T-helper 1 cell treated with Interleukin-12 subunit alpha and Interleukin-12 subunit beta and Interleukin-4 antibody, amounts not matched to agents 30 μg/mL and 1 μg/mL, for 36 hours (primary cell): Measurements from ENCODE around the gene PLXND1.

Source experiments
- H3K27ac Mint-ChIP-seq: one replicate; pipeline ENCODE4 v1.8.0; 2021; ENCODE audit warnings: mild to moderate bottlenecking, mixed read lengths
- H3K27me3 Mint-ChIP-seq: one replicate; pipeline ENCODE4 v1.8.0; 2021; ENCODE audit warnings: low read depth, mixed read lengths
- H3K36me3 Mint-ChIP-seq: one replicate; pipeline ENCODE4 v1.8.0; 2021; ENCODE audit warnings: low read depth, mixed read lengths
- H3K4me1 Mint-ChIP-seq: one replicate; pipeline ENCODE4 v1.8.0; 2021; ENCODE audit warnings: low read depth, mixed read lengths
- H3K4me3 Mint-ChIP-seq: one replicate; pipeline ENCODE4 v1.8.0; 2021; ENCODE audit warnings: mild to moderate bottlenecking, moderate library complexity, mixed read lengths
- H3K9me3 Mint-ChIP-seq: one replicate; pipeline ENCODE4 v1.8.0; 2021; ENCODE audit warnings: mixed read lengths

PLXND1 gene

GRCh38 chr3:129603561-129603942 lies 2.9 kb downstream of the PLXND1 start:
- no peaks in the 10 kb centered on the region for H3K36me3 Mint-ChIP-seq
- H3K4me3 Mint-ChIP-seq, result no peak overlapping the region
- no peaks in the 10 kb centered on the region for H3K9me3 Mint-ChIP-seq
- peaks cover 10% of the 10 kb centered on the region for H3K4me1 Mint-ChIP-seq
- H3K27me3 Mint-ChIP-seq, result peaks cover 62% of the 10 kb centered on the region
- H3K27ac Mint-ChIP-seq, result no peak overlapping the region

DNA sequence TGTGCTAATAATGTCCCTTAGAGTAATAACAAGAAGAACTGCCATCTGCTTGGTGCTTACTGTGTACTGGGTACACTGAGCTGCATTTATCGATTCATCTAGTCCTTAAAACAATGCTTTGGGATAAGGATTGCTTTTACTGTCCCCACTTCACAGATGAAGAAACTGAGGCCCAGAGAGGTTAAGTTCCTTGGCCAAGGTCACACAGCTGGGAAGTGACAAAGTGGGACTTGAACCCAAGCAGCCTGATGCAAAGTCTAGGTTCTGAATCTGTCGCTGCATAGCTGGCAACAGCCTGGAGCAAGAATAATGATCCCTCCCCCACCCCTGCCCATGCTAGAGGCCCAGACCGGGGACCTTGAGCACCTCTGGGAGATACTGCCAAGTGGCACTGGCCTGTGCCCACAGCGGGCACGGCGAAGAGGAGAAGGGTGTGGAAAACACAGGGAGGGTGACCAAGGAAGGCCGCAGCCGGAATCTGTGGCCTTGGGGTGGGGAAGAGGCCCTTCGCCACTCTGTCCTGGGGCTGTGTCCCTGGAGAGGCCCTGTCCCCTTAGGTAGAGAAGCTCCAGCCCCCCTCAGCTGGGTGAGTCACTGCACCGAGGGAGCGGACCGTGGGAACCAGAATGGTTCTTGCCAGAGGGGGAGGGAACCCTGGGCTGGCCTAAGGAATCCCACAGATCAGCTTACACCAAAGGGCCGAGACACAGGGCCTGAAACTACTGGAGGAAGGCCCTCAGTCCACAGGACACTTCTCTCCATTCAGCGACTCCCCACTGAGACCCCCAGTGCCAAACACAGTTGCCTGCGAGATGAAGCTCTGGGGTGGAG lies 3.5 kb downstream of the PLXND1 start:
- Mint-ChIP-seq H3K27me3 (peaks cover 62% of the 10 kb centered on the region), H3K4me1 (peaks cover 8% of the 10 kb centered on the region), H3K36me3 (no peaks in the 10 kb centered on the region), H3K4me3 (no peak overlapping the region), H3K27ac (no peak overlapping the region), H3K9me3 (no peaks in the 10 kb centered on the region)

DNA sequence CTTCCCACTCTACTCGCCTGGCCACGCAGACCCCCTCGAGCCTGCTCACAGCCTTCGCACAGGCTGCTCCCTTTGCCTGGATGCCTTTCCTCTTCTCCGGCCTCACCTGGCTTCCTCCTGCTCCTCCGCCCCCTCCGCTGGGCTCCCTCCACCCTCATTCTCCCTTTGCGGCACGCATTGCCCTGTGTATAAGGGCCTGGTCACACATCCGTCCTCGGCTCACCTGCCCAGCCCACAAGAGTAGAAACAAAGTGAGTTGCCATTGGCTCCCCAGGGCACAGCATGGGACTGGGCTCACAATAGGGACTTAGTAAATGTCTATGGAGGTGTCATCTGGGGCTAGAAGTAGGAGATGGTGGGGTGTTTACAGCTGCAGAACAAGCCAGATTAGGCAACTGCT lies 4.2 kb downstream of the PLXND1 start:
- H3K4me3 Mint-ChIP-seq, result no peak overlapping the region
- no peak overlapping the region for H3K27ac Mint-ChIP-seq
- H3K9me3 Mint-ChIP-seq, result no peaks in the 10 kb centered on the region
- H3K27me3 Mint-ChIP-seq, result peaks cover 57% of the 10 kb centered on the region
- peaks cover 7% of the 10 kb centered on the region for H3K4me1 Mint-ChIP-seq
- no peaks in the 10 kb centered on the region for H3K36me3 Mint-ChIP-seq

GRCh38 chr3:129601713-129602112 lies 4.8 kb downstream of the PLXND1 start:
- Mint-ChIP-seq H3K27ac (no peak overlapping the region), H3K36me3 (no peaks in the 10 kb centered on the region), H3K27me3 (peaks cover 54% of the 10 kb centered on the region), H3K9me3 (no peaks in the 10 kb centered on the region), H3K4me1 (peaks cover 2% of the 10 kb centered on the region), H3K4me3 (no peak overlapping the region)

- Mint-ChIP-seq H3K27me3 (peaks cover 53% of the 10 kb centered on the region), H3K4me3 (no peak overlapping the region), H3K9me3 (no peaks in the 10 kb centered on the region), H3K4me1 (no peaks in the 10 kb centered on the region), H3K27ac (no peak overlapping the region), H3K36me3 (no peaks in the 10 kb centered on the region)
Observed at GRCh38 chr3:129600348-129600747, 6.1 kb downstream of the PLXND1 start.

DNA sequence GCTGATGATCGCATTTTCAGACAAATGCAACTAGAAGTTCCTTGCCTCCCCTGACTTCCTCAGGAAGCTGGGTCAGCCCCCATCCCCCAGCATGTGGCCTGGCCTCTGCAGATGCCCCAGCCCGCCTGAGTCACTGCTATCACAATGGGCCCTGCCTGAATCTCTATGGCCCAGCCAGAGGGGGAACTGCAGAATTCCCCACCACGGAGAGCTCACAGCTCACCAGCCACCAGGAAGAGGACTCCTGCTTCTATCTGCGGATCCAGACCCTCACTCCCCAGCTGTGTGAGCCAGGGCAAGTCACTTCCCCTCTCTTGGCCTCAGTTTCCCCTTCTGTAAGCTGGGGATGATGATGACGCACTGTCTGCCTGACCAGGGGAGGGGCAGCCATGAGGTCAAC lies 6.9 kb downstream of the PLXND1 start:
- H3K36me3 Mint-ChIP-seq, result no peaks in the 10 kb centered on the region
- H3K27me3 Mint-ChIP-seq, result peaks cover 53% of the 10 kb centered on the region
- H3K4me3 Mint-ChIP-seq, result no peak overlapping the region
- H3K4me1 Mint-ChIP-seq, result no peaks in the 10 kb centered on the region
- H3K9me3 Mint-ChIP-seq, result no peaks in the 10 kb centered on the region
- no peak overlapping the region for H3K27ac Mint-ChIP-seq

DNA sequence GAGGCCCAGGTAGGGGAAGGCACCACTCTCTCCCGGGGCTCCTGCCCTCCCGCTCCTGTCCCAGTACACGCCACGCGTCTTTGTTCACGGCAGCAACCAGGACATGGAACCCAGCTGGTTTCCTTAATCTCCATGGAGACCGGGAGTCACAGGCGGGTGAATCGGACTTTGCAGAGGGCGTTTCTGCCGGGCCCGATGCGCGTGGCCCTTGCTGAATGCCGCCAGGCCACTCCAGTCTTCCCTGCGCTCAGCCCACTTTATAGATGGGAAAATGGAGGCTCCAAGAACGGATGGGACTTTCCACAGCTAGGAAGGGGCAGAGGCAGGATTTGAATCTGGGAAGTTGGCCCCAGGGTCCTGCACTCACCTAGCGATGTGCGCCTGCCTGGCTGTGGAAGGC lies 7.4 kb downstream of the PLXND1 start:
- no peaks in the 10 kb centered on the region for H3K36me3 Mint-ChIP-seq
- peaks cover 2% of the 10 kb centered on the region for H3K4me1 Mint-ChIP-seq
- H3K4me3 Mint-ChIP-seq, result no peak overlapping the region
- no peaks in the 10 kb centered on the region for H3K9me3 Mint-ChIP-seq
- H3K27ac Mint-ChIP-seq, result no peak overlapping the region
- peaks cover 52% of the 10 kb centered on the region for H3K27me3 Mint-ChIP-seq

GRCh38 chr3:129598484-129598883 lies 8.0 kb downstream of the PLXND1 start:
- Mint-ChIP-seq H3K27ac (no peak overlapping the region), H3K9me3 (no peaks in the 10 kb centered on the region), H3K27me3 (peaks cover 52% of the 10 kb centered on the region), H3K4me3 (no peak overlapping the region), H3K36me3 (no peaks in the 10 kb centered on the region), H3K4me1 (peaks cover 7% of the 10 kb centered on the region)

GRCh38 chr3:129598000-129598381 lies 8.5 kb downstream of the PLXND1 start:
- peaks cover 12% of the 10 kb centered on the region for H3K4me1 Mint-ChIP-seq
- no peaks in the 10 kb centered on the region for H3K9me3 Mint-ChIP-seq
- no peak overlapping the region for H3K27ac Mint-ChIP-seq
- H3K4me3 Mint-ChIP-seq, result no peak overlapping the region
- H3K27me3 Mint-ChIP-seq, result peaks cover 52% of the 10 kb centered on the region
- H3K36me3 Mint-ChIP-seq, result no peaks in the 10 kb centered on the region

- no peak overlapping the region for H3K4me3 Mint-ChIP-seq
- peaks cover 14% of the 10 kb centered on the region for H3K4me1 Mint-ChIP-seq
- no peaks in the 10 kb centered on the region for H3K36me3 Mint-ChIP-seq
- no peak overlapping the region for H3K27ac Mint-ChIP-seq
- no peaks in the 10 kb centered on the region for H3K9me3 Mint-ChIP-seq
- H3K27me3 Mint-ChIP-seq, result peaks cover 50% of the 10 kb centered on the region
Observed at GRCh38 chr3:129597087-129597999, 9.1 kb downstream of the PLXND1 start.

GRCh38 chr3:129596194-129597086 lies 10.0 kb downstream of the PLXND1 start:
- Mint-ChIP-seq H3K9me3 (no peaks in the 10 kb centered on the region), H3K4me1 (peaks cover 14% of the 10 kb centered on the region), H3K27ac (no peak overlapping the region), H3K36me3 (no peaks in the 10 kb centered on the region), H3K4me3 (no peak overlapping the region), H3K27me3 (peaks cover 51% of the 10 kb centered on the region)

- Mint-ChIP-seq H3K9me3 (no peaks in the 10 kb centered on the region), H3K27me3 (peaks cover 52% of the 10 kb centered on the region), H3K4me3 (no peak overlapping the region), H3K27ac (no peak overlapping the region), H3K36me3 (no peaks in the 10 kb centered on the region), H3K4me1 (peaks cover 14% of the 10 kb centered on the region)
Observed at GRCh38 chr3:129595544-129596193, 10.8 kb downstream of the PLXND1 start.

DNA sequence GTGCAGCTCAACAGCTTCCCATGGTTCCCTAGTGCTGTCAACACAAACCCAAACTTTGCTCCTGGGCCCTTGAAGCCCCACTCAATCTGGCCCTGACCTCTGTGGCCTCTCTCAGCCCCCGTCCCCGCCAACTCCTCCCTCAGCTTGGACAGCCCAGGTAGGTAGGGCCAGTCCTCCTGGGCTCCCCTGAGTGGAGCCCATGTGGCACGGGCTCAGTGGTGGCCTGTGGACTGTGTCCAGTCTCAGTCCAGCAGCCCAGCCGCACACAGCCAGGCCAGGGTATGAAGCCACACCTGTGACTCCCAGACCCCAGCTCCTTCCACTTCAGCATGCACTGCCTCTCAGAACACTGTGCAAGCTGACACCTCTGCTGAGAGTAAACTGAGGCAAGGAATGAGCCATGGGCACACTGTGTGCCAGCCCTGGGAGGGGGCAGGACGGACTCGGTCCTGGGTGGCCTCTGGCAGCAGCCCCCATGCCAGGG lies 11.5 kb downstream of the PLXND1 start:
- peaks cover 14% of the 10 kb centered on the region for H3K4me1 Mint-ChIP-seq
- H3K4me3 Mint-ChIP-seq, result no peak overlapping the region
- H3K36me3 Mint-ChIP-seq, result no peaks in the 10 kb centered on the region
- peaks cover 57% of the 10 kb centered on the region for H3K27me3 Mint-ChIP-seq
- no peaks in the 10 kb centered on the region for H3K9me3 Mint-ChIP-seq
- no peak overlapping the region for H3K27ac Mint-ChIP-seq

- no peak overlapping the region for H3K4me3 Mint-ChIP-seq
- H3K4me1 Mint-ChIP-seq, result peaks cover 14% of the 10 kb centered on the region
- no peaks in the 10 kb centered on the region for H3K36me3 Mint-ChIP-seq
- H3K27me3 Mint-ChIP-seq, result peaks cover 57% of the 10 kb centered on the region
- no peak overlapping the region for H3K27ac Mint-ChIP-seq
- no peaks in the 10 kb centered on the region for H3K9me3 Mint-ChIP-seq
Observed at GRCh38 chr3:129594409-129594808, 12.1 kb downstream of the PLXND1 start.
